CD14-positive monocyte (primary cell): ENCODE measurements around the gene PARD6B. TPM values are rescaled to one million over a fixed set of nuclear protein-coding genes. Genes with fewer than 3 reads are reported as not detected.

Experiments
- DNase-seq, 3 donors: peaks; one replicate each; pipeline ENCODE4 v3.0.0-alpha.2; 2011 to 2022
- H2AFZ ChIP-seq: 2 replicates; pipeline ENCODE4 v1.6.0; 2012; ENCODE audit warnings: mild to moderate bottlenecking, low read depth, low read length, inconsistent platforms; ENCODE audit not compliant: insufficient read depth, poor library complexity, severe bottlenecking
- H3K27ac ChIP-seq, 2 donors: 1 replicate in 1 of 2; 2 replicates in 1 of 2; pipeline ENCODE4 v1.5.1; 2012 to 2013; ENCODE audit warnings: low read length in 2 of 2, control low read depth in 1 of 2, inconsistent platforms in 1 of 2, low read depth in 1 of 2, mild to moderate bottlenecking in 1 of 2
- H3K27me3 ChIP-seq, 2 donors: one replicate each; pipeline versions ENCODE4 v1.6.0 to v1.6.1; 2011 to 2013; ENCODE audit warnings: low read length in 2 of 2; ENCODE audit not compliant: control insufficient read depth in 2 of 2, insufficient read depth in 2 of 2
- H3K36me3 ChIP-seq, 2 donors: replicated peaks in 1 of 2; 1 replicate in 1 of 2; 2 replicates in 1 of 2; pipeline versions ENCODE4 v1.5.1 to v1.6.1; 2012 to 2013; ENCODE audit warnings: low read length in 2 of 2, control low read depth in 1 of 2, inconsistent platforms in 1 of 2, mild to moderate bottlenecking in 1 of 2; ENCODE audit not compliant: insufficient read depth in 2 of 2, control insufficient read depth in 1 of 2
- H3K4me1 ChIP-seq, 2 donors: 1 replicate in 1 of 2; 2 replicates in 1 of 2; pipeline versions ENCODE4 v1.5.1 to v1.6.1; 2012 to 2013; ENCODE audit warnings: low read length in 2 of 2, control low read depth in 1 of 2, inconsistent platforms in 1 of 2, mild to moderate bottlenecking in 1 of 2, moderate library complexity in 1 of 2; ENCODE audit not compliant: insufficient read depth in 2 of 2, control insufficient read depth in 1 of 2
- H3K4me2 ChIP-seq: replicated peaks from 2 replicates; pipeline ENCODE3; 2012; ENCODE audit warnings: low read length, moderate library complexity, mild to moderate bottlenecking; ENCODE audit not compliant: poor library complexity, severe bottlenecking; ENCODE audit errors: extremely low read depth
- H3K4me3 ChIP-seq, 3 experiments: fragments of 200-600 bp in 1 of 3; sonication (generic) in 1 of 3; replicated peaks in 1 of 3; 1 replicate in 2 of 3; 2 replicates in 1 of 3; pipeline ENCODE4 v1.5.1; 2011 to 2013; ENCODE audit warnings: low read length in 3 of 3, mild to moderate bottlenecking in 3 of 3, control low read depth in 2 of 3, low read depth in 2 of 3, inconsistent platforms in 1 of 3, moderate library complexity in 1 of 3
- H3K79me2 ChIP-seq: 2 replicates; pipeline ENCODE4 v1.6.0; 2012; ENCODE audit warnings: mild to moderate bottlenecking, control low read depth, inconsistent platforms, low read length, moderate library complexity; ENCODE audit not compliant: insufficient read depth
- H3K9ac ChIP-seq: 2 replicates; pipeline ENCODE4 v1.6.0; 2017; ENCODE audit warnings: low read length, mild to moderate bottlenecking; ENCODE audit not compliant: insufficient read depth, poor library complexity, severe bottlenecking
- H3K9me3 ChIP-seq, 2 donors: replicated peaks in 1 of 2; 1 replicate in 1 of 2; 2 replicates in 1 of 2; pipeline versions ENCODE4 v1.5.1 to v1.6.1; 2012 to 2013; ENCODE audit warnings: low read length in 2 of 2, control low read depth in 1 of 2; ENCODE audit not compliant: control insufficient read depth in 1 of 2, insufficient read depth in 1 of 2
- H4K20me1 ChIP-seq: 2 replicates; pipeline ENCODE4 v1.6.0; 2012; ENCODE audit warnings: mild to moderate bottlenecking, low read length, control low read depth, moderate library complexity; ENCODE audit not compliant: insufficient read depth
- H3K27ac Mint-ChIP-seq, 7 donors: one replicate each; pipeline ENCODE4 v1.8.0; 2020; ENCODE audit warnings: mild to moderate bottlenecking in 7 of 7, mixed read lengths in 7 of 7, moderate library complexity in 6 of 7, inconsistent platforms in 2 of 7
- H3K27me3 Mint-ChIP-seq, 3 donors: one replicate each; pipeline ENCODE4 v1.8.0; 2021 to 2022; ENCODE audit warnings: low read depth in 3 of 3, mild to moderate bottlenecking in 3 of 3, mixed read lengths in 3 of 3, moderate library complexity in 3 of 3, inconsistent platforms in 1 of 3
- H3K36me3 Mint-ChIP-seq, 2 donors: one replicate each; pipeline ENCODE4 v1.8.0; 2020; ENCODE audit warnings: mixed read lengths in 2 of 2, inconsistent platforms in 1 of 2, mild to moderate bottlenecking in 1 of 2
- H3K4me1 Mint-ChIP-seq: one replicate; pipeline ENCODE4 v1.8.0; 2020; ENCODE audit warnings: mild to moderate bottlenecking, mixed read lengths
- H3K4me3 Mint-ChIP-seq, 2 donors: one replicate each; pipeline ENCODE4 v1.8.0; 2020; ENCODE audit warnings: mild to moderate bottlenecking in 2 of 2, mixed read lengths in 2 of 2, moderate library complexity in 1 of 2
- H3K9me3 Mint-ChIP-seq, 7 donors: one replicate each; pipeline ENCODE4 v1.8.0; 2020 to 2022; ENCODE audit warnings: mixed read lengths in 7 of 7, mild to moderate bottlenecking in 6 of 7, moderate library complexity in 6 of 7, inconsistent platforms in 2 of 7
- WGBS: methylation state at CpG from one replicate; pipeline ENCODE4 v1.1.5; 2013; ENCODE audit warnings: missing lambda C conversion rate; ENCODE audit not compliant: insufficient coverage; 5-methylcytosine and 5-hydroxymethylcytosine counted together
- intact Hi-C, 2 donors: fragments of 100-400 bp; cut with micrococcal nuclease; formaldehyde crosslinking; loops; one replicate each; pipeline versions ENCODE4 v1.15.0 to v1.15.1; 2023
- polyA plus RNA-seq, 3 donors: library from polyadenylated mRNA; depleted of rRNA in 1 of 3; unstranded in 2 of 3; stranded (reverse) in 1 of 3; fragments of 300-500 nt in 2 of 3; fragments of >200 nt in 1 of 3; fragmentation: Illumina TruSeq in 2 of 3; gene quantifications; 1 replicate in 2 of 3; 2 replicates in 1 of 3; pipeline ENCODE4 v1.2.3, GENCODE V29; 2012 to 2021
- TF ChIP-seq, protein P1 (sequence below): fragments of 200-600 bp; IDR thresholded peaks from one replicate; pipeline ENCODE4 v1.8.0; 2022; ENCODE audit warnings: antibody characterized with exemption, mild to moderate bottlenecking

PARD6B gene
- polyA plus RNA-seq, 3 donors: 0.04 to 0.13 (median 0.13) TPM

DNA sequence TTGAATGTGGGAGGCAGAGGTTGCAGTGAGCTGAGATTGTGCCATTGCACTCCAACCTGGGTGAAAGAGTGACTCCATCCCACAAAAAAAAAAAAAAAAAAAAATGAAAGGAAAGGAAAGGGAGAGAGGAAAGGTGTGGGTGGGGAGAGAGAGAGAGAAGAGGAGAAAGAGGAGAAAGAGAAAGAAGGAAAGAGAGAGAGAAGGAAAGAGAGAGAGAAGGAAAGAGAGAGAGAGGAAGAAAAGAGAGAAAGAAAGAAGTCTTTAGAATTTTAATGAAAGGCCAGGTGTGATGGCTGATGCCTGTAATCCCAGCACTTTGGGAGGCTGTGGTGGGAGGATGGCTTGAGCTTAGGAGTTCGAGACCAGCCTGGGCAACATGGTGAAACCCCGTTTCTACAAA lies 55.8 kb downstream of the PARD6B start:
- intact Hi-C loops: no loop called here
- TF ChIP-seq, protein P1, sequence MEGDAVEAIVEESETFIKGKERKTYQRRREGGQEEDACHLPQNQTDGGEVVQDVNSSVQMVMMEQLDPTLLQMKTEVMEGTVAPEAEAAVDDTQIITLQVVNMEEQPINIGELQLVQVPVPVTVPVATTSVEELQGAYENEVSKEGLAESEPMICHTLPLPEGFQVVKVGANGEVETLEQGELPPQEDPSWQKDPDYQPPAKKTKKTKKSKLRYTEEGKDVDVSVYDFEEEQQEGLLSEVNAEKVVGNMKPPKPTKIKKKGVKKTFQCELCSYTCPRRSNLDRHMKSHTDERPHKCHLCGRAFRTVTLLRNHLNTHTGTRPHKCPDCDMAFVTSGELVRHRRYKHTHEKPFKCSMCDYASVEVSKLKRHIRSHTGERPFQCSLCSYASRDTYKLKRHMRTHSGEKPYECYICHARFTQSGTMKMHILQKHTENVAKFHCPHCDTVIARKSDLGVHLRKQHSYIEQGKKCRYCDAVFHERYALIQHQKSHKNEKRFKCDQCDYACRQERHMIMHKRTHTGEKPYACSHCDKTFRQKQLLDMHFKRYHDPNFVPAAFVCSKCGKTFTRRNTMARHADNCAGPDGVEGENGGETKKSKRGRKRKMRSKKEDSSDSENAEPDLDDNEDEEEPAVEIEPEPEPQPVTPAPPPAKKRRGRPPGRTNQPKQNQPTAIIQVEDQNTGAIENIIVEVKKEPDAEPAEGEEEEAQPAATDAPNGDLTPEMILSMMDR: no peak
- H3K27me3 ChIP-seq: no peaks in the 10 kb centered on the region
- no peaks in the 10 kb centered on the region for H3K9me3 Mint-ChIP-seq
- H3K27ac Mint-ChIP-seq: peak overlapping the region in 1 of 7 donors; percentile 76
- H3K4me3 Mint-ChIP-seq: no peak overlapping the region
- H3K9me3 ChIP-seq: no peaks in the 10 kb centered on the region
- peaks cover 14 to 21% of the 10 kb centered on the region in 2 donors for H3K4me1 ChIP-seq
- DNase-seq: no peak
- no peak overlapping the region for H3K4me2 ChIP-seq
- H3K27ac ChIP-seq: no peak overlapping the region
- H3K4me1 Mint-ChIP-seq: peaks cover 17% of the 10 kb centered on the region
- no peak overlapping the region for H3K4me3 ChIP-seq
- H4K20me1 ChIP-seq: no peaks in the 10 kb centered on the region
- 94% methylated on average over 2 of the region's 2 CpGs for WGBS
- no peaks in the 10 kb centered on the region for H3K79me2 ChIP-seq
- no peaks in the 10 kb centered on the region for H3K36me3 Mint-ChIP-seq
- H3K36me3 ChIP-seq: no peaks in the 10 kb centered on the region
- peaks cover 0 to 3% (median 1%) of the 10 kb centered on the region in 3 donors for H3K27me3 Mint-ChIP-seq
- H2AFZ ChIP-seq: no peak overlapping the region
- H3K9ac ChIP-seq: no peak overlapping the region

DNA sequence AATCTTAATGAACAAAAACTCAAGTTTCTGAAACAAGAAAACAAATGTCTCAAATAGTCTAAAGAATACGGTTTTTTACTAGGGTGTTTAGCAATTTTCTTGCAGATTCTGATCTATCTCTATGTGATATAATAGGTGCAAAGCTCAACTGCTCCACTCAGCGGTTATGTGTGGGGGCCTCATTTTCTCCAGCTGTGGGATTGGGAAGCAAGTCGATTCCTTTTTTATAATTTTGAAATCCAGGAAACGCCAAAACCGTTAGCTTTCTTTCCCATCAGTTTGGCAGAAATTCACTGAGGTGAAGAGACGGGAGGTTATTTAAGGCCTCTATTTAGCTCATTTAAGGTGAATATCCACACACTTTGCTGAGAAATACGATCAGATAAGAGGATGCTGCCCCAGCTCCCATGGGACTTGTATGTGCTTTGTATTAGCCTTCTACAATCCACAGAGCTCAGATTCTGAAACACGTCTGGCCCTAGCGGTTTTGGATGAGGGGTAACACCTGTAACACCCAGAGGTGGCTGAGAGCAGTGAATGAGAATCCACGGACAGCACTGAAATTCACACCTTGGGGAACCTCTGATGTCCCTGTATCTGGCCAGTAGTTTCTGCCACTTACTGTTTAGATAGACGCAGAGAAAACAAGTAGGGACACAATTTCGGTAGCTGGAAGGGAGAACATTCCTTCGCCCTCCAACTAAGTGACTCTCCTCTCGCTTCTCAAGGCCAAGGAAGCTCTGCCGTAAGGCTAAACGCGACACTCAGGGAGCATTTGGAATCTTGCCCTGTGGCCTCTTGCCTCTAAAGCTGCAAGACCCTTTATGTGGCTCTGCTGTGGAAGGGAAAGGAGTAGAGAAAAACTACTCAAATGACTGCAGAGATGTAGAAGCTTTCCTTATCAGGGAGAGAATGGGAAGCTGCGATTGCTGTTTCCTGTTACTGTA lies 56.9 kb downstream of the PARD6B start:
- Histone ChIP-seq H3K4me1 (peaks cover 14 to 21% of the 10 kb centered on the region in 2 donors), H3K4me3 (peak overlapping the region in 1 of 3 experiments; percentile 12), H3K36me3 (no peaks in the 10 kb centered on the region), H4K20me1 (no peaks in the 10 kb centered on the region), H3K79me2 (no peaks in the 10 kb centered on the region), H2AFZ (peak overlapping the region; percentile 81), H3K9ac (peak overlapping the region; percentile 13), H3K4me2 (peak overlapping the region; percentile 25), H3K27ac (no peak overlapping the region), H3K9me3 (no peaks in the 10 kb centered on the region), H3K27me3 (no peaks in the 10 kb centered on the region)
- no peak for DNase-seq
- peak overlapping the region in 4 of 7 donors; percentile 37 to 63 (median 52) for H3K27ac Mint-ChIP-seq
- 70% methylated on average over 11 of the region's 18 CpGs for WGBS
- TF ChIP-seq, protein P1: no peak
- no peaks in the 10 kb centered on the region for H3K36me3 Mint-ChIP-seq
- no peaks in the 10 kb centered on the region for H3K9me3 Mint-ChIP-seq
- intact Hi-C loops: no loop called here
- H3K27me3 Mint-ChIP-seq: peaks cover 0 to 6% (median 2%) of the 10 kb centered on the region in 3 donors
- peaks cover 17% of the 10 kb centered on the region for H3K4me1 Mint-ChIP-seq
- peak overlapping the region; percentile 52 to 81 for H3K4me3 Mint-ChIP-seq
